Loucy (cell line): ENCODE data around the gene BARHL2.

Source experiments
- H2AFZ ChIP-seq: fragments of 200-600 bp; sonication (generic); 2 replicates; pipeline ENCODE4 v1.6.0; 2016; ENCODE audit warnings: antibody characterized with exemption, mild to moderate bottlenecking, low read length, moderate library complexity
- H3F3A ChIP-seq: fragments of 200-600 bp; 2 replicates; pipeline ENCODE4 v1.6.0; 2016; ENCODE audit warnings: antibody characterized with exemption, low read depth, mild to moderate bottlenecking
- H3K27me3 ChIP-seq: fragments of 200-600 bp; sonication (generic); 2 replicates; pipeline ENCODE4 v1.6.1; 2014; ENCODE audit warnings: low read length, mild to moderate bottlenecking; ENCODE audit not compliant: insufficient read depth, poor library complexity, severe bottlenecking
- H3K36me3 ChIP-seq: fragments of 200-600 bp; sonication (generic); 2 replicates; pipeline ENCODE4 v1.6.1; 2016; ENCODE audit warnings: low read length; ENCODE audit not compliant: insufficient read depth
- H3K4me1 ChIP-seq: fragments of 200-600 bp; sonication (generic); 2 replicates; pipeline ENCODE4 v1.5.1; 2014; ENCODE audit warnings: low read length, mild to moderate bottlenecking; ENCODE audit not compliant: insufficient read depth, poor library complexity, severe bottlenecking
- H3K4me2 ChIP-seq: fragments of 200-600 bp; sonication (generic); 2 replicates; pipeline ENCODE4 v1.6.0; 2014; ENCODE audit warnings: antibody characterized with exemption, low read length, low read depth, mild to moderate bottlenecking; ENCODE audit not compliant: poor library complexity, severe bottlenecking
- H3K4me3 ChIP-seq: fragments of 200-600 bp; sonication (generic); 2 replicates; pipeline ENCODE4 v1.5.1; 2014; ENCODE audit warnings: low read length, mild to moderate bottlenecking, mixed read lengths; ENCODE audit not compliant: poor library complexity, severe bottlenecking
- H3K79me2 ChIP-seq: fragments of 200-600 bp; sonication (generic); 2 replicates; pipeline ENCODE4 v1.6.1; 2014; ENCODE audit warnings: low read length; ENCODE audit not compliant: insufficient read depth
- H3K9ac ChIP-seq: fragments of 200-600 bp; sonication (generic); 2 replicates; pipeline ENCODE4 v1.6.0; 2014; ENCODE audit warnings: mild to moderate bottlenecking, low read depth, low read length, moderate library complexity; ENCODE audit not compliant: poor library complexity, severe bottlenecking
- H3K9me2 ChIP-seq: fragments of 200-600 bp; sonication (generic); replicated peaks from 2 replicates; pipeline ENCODE4 v1.6.1; 2016; ENCODE audit warnings: low read depth, low read length, mixed read lengths
- H3K9me3 ChIP-seq: fragments of 200-600 bp; sonication (generic); 2 replicates; pipeline ENCODE4 v1.6.1; 2014; ENCODE audit warnings: mild to moderate bottlenecking, antibody characterized with exemption, low read length, low read depth; ENCODE audit not compliant: insufficient read depth
- H4K20me1 ChIP-seq: fragments of 200-600 bp; sonication (generic); 2 replicates; pipeline ENCODE4 v1.6.0; 2014; ENCODE audit warnings: antibody characterized with exemption, low read length, mild to moderate bottlenecking; ENCODE audit not compliant: insufficient read depth, poor library complexity, severe bottlenecking
- EZH2phosphoT487 ChIP-seq: fragments of 200-600 bp; IDR thresholded peaks from 2 replicates; pipeline ENCODE4 v1.6.1; 2018; ENCODE audit warnings: antibody characterized with exemption, mild to moderate bottlenecking, moderate library complexity, borderline replicate concordance
- TF ChIP-seq, protein P1 (sequence below): fragments of 200-600 bp; sonication (generic); conservative IDR thresholded peaks from 2 replicates; pipeline ENCODE4 v1.5.1; 2014; ENCODE audit warnings: mild to moderate bottlenecking, antibody characterized with exemption, low read length

The BARHL2 gene

DNA sequence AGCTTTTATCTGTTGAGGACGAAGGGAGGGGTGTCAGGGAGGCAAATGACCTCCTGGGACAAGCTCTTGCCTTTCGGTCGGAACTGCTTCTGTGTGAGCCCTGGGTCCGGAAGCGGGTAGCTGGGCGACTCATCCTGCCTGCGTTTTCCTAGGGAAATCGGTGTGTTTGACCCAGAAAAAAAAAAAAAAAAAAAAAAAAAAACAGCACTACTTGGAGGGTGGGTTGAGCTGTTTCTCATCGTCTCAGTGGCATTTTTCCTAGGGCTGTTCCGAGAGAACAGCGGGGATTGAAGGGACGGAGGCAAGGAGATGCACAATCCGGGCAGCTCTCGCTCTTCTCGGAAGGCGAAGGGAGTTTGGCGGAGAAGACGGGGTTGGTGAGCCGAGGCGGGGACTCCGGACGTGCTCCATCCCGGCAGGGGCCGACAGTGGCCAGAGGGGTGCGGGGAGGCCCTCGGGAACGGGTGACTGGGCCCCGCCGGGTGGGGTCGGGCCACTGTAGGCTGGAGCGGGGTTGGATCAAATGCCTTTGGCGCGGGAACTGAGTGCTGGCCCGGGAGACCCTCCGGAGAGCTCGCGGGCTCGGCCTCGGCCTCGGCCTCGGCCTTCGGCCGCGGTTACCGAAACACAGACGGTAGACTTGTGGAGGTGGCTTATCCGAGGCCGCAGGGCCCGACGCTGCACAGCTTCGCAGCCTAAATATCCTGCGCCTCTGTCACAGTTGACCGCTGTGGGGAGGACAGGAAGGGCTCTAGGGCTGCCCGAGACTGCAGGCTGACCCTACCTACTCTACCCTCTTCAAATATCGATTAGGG lies 2.4 kb upstream of the BARHL2 start:
- H3K4me1 ChIP-seq, result peaks cover 5% of the 10 kb centered on the region

DNA sequence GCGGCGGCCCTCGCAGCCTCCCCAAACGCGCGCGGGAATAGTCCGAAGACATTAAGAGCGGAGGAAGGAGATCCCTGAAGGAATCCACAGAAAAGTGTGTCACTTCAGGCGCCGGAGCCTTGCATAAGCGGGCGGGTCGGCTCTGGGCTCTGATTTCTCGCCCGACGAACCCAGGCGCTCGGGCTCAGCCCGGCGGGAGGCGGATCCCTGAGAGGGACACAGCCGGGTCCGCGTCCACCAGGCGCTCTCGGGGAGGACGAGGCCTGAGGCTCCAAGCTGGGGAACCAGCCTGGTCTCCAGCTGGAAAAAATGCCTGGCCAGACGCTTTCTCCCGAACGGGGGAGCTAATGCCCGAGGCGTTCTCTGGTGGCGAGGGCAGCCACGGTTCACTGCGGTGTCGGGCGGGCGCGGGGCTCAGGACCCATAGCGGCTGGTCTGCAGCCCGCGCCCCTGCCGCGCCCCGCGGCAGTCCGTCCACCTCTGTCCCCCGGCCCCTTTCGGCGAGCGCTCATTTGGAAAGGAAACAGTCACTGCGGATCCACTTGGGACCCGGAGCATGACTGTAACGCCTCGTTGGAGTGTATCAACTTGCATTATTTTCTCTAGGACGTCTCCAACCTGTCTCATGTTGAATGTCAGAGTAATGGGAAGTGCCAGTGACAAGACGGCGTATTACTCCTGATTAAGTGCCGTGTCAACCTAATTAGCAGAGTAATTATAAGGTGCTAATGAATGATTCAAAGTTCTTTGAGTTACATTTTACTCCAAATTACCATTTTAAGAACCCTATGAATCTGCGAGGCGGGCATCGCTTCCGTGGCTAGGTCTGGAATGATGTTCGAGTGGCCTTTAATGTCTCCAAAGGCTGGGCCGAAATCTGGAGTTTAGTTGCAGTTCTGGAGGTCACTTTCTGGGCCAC lies 1.6 kb upstream of the BARHL2 start:
- Histone ChIP-seq H3K9me2 (no peaks in the 10 kb centered on the region), H4K20me1 (no peaks in the 10 kb centered on the region), H3K9ac (no peak overlapping the region), H3K79me2 (no peaks in the 10 kb centered on the region), H3K27me3 (no peaks in the 10 kb centered on the region), H3K4me1 (peaks cover 5% of the 10 kb centered on the region), H3K36me3 (no peaks in the 10 kb centered on the region), H3K4me2 (no peak overlapping the region), H3F3A (no peaks in the 10 kb centered on the region), H3K9me3 (no peaks in the 10 kb centered on the region), H3K4me3 (no peak overlapping the region), H2AFZ (no peak overlapping the region)
- TF ChIP-seq EZH2phosphoT487, result no peak
- TF ChIP-seq, protein P1, sequence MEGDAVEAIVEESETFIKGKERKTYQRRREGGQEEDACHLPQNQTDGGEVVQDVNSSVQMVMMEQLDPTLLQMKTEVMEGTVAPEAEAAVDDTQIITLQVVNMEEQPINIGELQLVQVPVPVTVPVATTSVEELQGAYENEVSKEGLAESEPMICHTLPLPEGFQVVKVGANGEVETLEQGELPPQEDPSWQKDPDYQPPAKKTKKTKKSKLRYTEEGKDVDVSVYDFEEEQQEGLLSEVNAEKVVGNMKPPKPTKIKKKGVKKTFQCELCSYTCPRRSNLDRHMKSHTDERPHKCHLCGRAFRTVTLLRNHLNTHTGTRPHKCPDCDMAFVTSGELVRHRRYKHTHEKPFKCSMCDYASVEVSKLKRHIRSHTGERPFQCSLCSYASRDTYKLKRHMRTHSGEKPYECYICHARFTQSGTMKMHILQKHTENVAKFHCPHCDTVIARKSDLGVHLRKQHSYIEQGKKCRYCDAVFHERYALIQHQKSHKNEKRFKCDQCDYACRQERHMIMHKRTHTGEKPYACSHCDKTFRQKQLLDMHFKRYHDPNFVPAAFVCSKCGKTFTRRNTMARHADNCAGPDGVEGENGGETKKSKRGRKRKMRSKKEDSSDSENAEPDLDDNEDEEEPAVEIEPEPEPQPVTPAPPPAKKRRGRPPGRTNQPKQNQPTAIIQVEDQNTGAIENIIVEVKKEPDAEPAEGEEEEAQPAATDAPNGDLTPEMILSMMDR, result no peak

More for the DNA sequence above, 2.4 kb upstream of the BARHL2 start:
- H3K36me3 ChIP-seq, result no peaks in the 10 kb centered on the region
- H3F3A ChIP-seq, result no peaks in the 10 kb centered on the region
- no peaks in the 10 kb centered on the region for H3K27me3 ChIP-seq
- no peaks in the 10 kb centered on the region for H3K9me3 ChIP-seq
- H3K79me2 ChIP-seq, result no peaks in the 10 kb centered on the region
- H2AFZ ChIP-seq, result no peak overlapping the region
- TF ChIP-seq, protein P1, result no peak
- H4K20me1 ChIP-seq, result no peaks in the 10 kb centered on the region
- H3K9ac ChIP-seq, result no peak overlapping the region
- no peak overlapping the region for H3K4me2 ChIP-seq
- H3K9me2 ChIP-seq, result no peaks in the 10 kb centered on the region
- H3K4me3 ChIP-seq, result no peak overlapping the region

DNA sequence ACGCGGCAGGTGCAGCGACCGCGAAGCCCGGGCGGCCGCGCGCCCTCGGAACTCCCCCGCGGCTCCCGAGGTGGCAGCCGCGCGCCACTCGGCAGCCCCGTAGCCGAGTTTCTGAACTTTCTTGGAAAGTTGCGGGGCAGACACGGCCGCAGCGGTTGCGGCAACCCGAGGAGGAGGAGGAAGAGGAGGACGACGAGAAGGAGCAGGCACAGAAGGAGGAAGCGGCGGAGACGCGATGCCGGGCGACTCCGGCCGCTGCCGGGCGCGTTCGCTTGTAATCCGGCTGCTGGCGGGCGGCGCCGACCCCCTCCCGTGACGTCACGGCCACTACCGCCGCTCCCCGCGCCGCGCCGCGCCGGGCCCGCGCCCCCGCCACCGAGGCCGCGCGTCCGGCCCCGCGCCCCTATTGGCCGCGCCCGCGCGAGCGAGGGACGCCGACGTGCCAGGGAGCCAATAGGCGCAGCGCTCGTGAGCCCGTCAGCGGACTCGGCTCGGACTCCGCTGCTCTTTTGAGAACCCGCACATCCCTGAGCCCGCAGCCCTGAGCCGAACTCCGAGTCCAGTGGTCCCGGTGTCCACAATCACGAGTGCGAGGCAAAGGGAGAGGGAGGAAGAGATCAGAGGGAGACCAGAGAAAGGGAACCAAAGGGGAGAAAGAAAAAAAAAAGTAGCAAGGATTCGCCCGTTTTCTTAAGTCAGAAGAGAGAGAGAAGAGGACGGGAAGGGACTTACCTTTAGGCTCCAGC lies 736 bp upstream of the BARHL2 start:
- Histone ChIP-seq H2AFZ (no peak overlapping the region), H3K4me1 (peaks cover 5% of the 10 kb centered on the region), H3K79me2 (no peaks in the 10 kb centered on the region), H3K4me2 (no peak overlapping the region), H3K9ac (no peak overlapping the region), H3K4me3 (no peak overlapping the region), H3F3A (no peaks in the 10 kb centered on the region), H3K36me3 (no peaks in the 10 kb centered on the region), H3K9me2 (no peaks in the 10 kb centered on the region), H4K20me1 (no peaks in the 10 kb centered on the region), H3K27me3 (no peaks in the 10 kb centered on the region), H3K9me3 (no peaks in the 10 kb centered on the region)
- no peak for TF ChIP-seq EZH2phosphoT487
- TF ChIP-seq, protein P1, result no peak
